Thyroid gland (tissue), 4 donors: ENCODE results near the gene WDR20. TPM values are rescaled to one million over a fixed set of nuclear protein-coding genes. Genes with fewer than 3 reads are reported as not detected.

Experiments
- DNase-seq, 2 donors: peaks; one replicate each; pipeline ENCODE4 v3.0.0-alpha.2; 2019
- H3K27ac ChIP-seq, 3 donors: fragments of 200-600 bp; sonication (generic); 1 replicate in 2 of 3; 2 replicates in 1 of 3; pipeline ENCODE4 v1.5.1; 2016 to 2019; ENCODE audit warnings: mild to moderate bottlenecking in 1 of 3, moderate library complexity in 1 of 3
- H3K27me3 ChIP-seq: fragments of 200-600 bp; sonication (generic); one replicate; pipeline ENCODE4 v1.5.1; 2019
- H3K36me3 ChIP-seq, 2 donors: fragments of 200-600 bp; sonication (generic); one replicate each; pipeline ENCODE4 v1.5.1; 2016 to 2019
- H3K4me1 ChIP-seq, 2 donors: fragments of 200-600 bp; sonication (generic); one replicate each; pipeline ENCODE4 v1.5.1; 2017 to 2019
- H3K4me3 ChIP-seq, 3 donors: fragments of 200-600 bp; sonication (generic); replicated peaks in 1 of 3; 1 replicate in 2 of 3; 2 replicates in 1 of 3; pipeline ENCODE4 v1.5.1; 2016; ENCODE audit warnings: mild to moderate bottlenecking in 1 of 3
- H3K9me3 ChIP-seq: fragments of 200-600 bp; sonication (generic); one replicate; pipeline ENCODE4 v1.5.1; 2017
- CTCF ChIP-seq, 6 experiments: fragments of 200-600 bp in 3 of 6; fragments of 450-650 bp in 3 of 6; sonication (generic) in 3 of 6; IDR thresholded peaks; one replicate each; pipeline ENCODE4 v1.5.1; 2016 to 2019; ENCODE audit warnings: antibody characterized with exemption in 6 of 6, mild to moderate bottlenecking in 2 of 6, inconsistent platforms in 1 of 6, moderate library complexity in 1 of 6
- POLR2A ChIP-seq, 2 donors: fragments of 450-650 bp; IDR thresholded peaks; one replicate each; pipeline ENCODE4 v1.6.1; 2017; ENCODE audit warnings: antibody characterized with exemption in 2 of 2, mild to moderate bottlenecking in 2 of 2, moderate library complexity in 1 of 2
- whole genome bisulfite sequencing, 2 donors: methylation state at CpG; one replicate each; pipeline ENCODE4 v1.1.5; 2017; 5-methylcytosine and 5-hydroxymethylcytosine counted together
- intact Hi-C: fragments of 100-400 bp; cut with DNase I; formaldehyde crosslinking; loops from one replicate; pipeline ENCODE4 v1.15.1; 2023
- total RNA-seq, 4 donors: library from RNA; depleted of rRNA; stranded (reverse); fragments of >200 nt; gene quantifications; one replicate each; pipeline ENCODE4 v1.2.3, GENCODE V29; 2016

Gene WDR20
- total RNA-seq, 4 donors from 2014 or later = 27.1 to 48.8 (median 37.6) TPM

GRCh38 chr14:102182936-102183619, 43.4 kb downstream of the WDR20 start:
- no peaks in the 10 kb centered on the region for H3K36me3 ChIP-seq
- intact Hi-C loops = no loop called here
- peaks cover 49 to 50% of the 10 kb centered on the region in 2 donors for H3K4me1 ChIP-seq
- 82 to 88% methylated on average over 9 of the region's 9 CpGs for WGBS, 2 donors
- no peak for DNase-seq
- no peak overlapping the region for H3K4me3 ChIP-seq
- no peaks in the 10 kb centered on the region for H3K27me3 ChIP-seq
- TF ChIP-seq CTCF (IDR thresholded peaks at IDR 0.05) (no peak), POLR2A (IDR thresholded peaks at IDR 0.05) (no peak)
- H3K9me3 ChIP-seq = no peaks in the 10 kb centered on the region
- no peak overlapping the region for H3K27ac ChIP-seq

GRCh38 chr14:102183886-102184285, 44.2 kb downstream of the WDR20 start:
- Histone ChIP-seq H3K4me3 (no peak overlapping the region), H3K27ac (no peak overlapping the region), H3K9me3 (no peaks in the 10 kb centered on the region), H3K4me1 (peaks cover 53 to 55% of the 10 kb centered on the region in 2 donors), H3K36me3 (no peaks in the 10 kb centered on the region), H3K27me3 (no peaks in the 10 kb centered on the region)
- no peak for TF ChIP-seq POLR2A (IDR thresholded peaks at IDR 0.05)
- TF ChIP-seq CTCF (IDR thresholded peaks at IDR 0.05) = no peak
- 97 to 98% methylated on average over 3 of the region's 3 CpGs for WGBS, 2 donors
- intact Hi-C loops = no loop called here
- no peak for DNase-seq

- peaks cover 55 to 59% of the 10 kb centered on the region in 2 donors for H3K4me1 ChIP-seq
- no peak for DNase-seq
Measured at GRCh38 chr14:102184316-102185035, 44.8 kb downstream of the WDR20 start.

GRCh38 chr14:102185360-102185759, 45.7 kb downstream of the WDR20 start:
- Histone ChIP-seq H3K4me3 (no peak overlapping the region), H3K27me3 (no peaks in the 10 kb centered on the region), H3K9me3 (no peaks in the 10 kb centered on the region), H3K27ac (no peak overlapping the region), H3K36me3 (no peaks in the 10 kb centered on the region), H3K4me1 (peaks cover 50 to 68% of the 10 kb centered on the region in 2 donors)
- TF ChIP-seq POLR2A (IDR thresholded peaks at IDR 0.05) (no peak), CTCF (IDR thresholded peaks at IDR 0.05) (no peak)
- WGBS, 2 donors = 90 to 95% methylated on average over 8 of the region's 8 CpGs
- intact Hi-C loops = no loop called here
- DNase-seq = no peak

More at GRCh38 chr14:102184316-102185035, 44.8 kb downstream of the WDR20 start:
- Histone ChIP-seq H3K4me3 (no peak overlapping the region), H3K27ac (no peak overlapping the region), H3K36me3 (no peaks in the 10 kb centered on the region), H3K9me3 (no peaks in the 10 kb centered on the region), H3K27me3 (no peaks in the 10 kb centered on the region)
- intact Hi-C loops = no loop called here
- 85 to 87% methylated on average over 14 of the region's 14 CpGs for WGBS, 2 donors
- no peak for TF ChIP-seq CTCF (IDR thresholded peaks at IDR 0.05)
- no peak for TF ChIP-seq POLR2A (IDR thresholded peaks at IDR 0.05)

GRCh38 chr14:102187044-102187443, 47.3 kb downstream of the WDR20 start:
- peak; percentile 34 to 36 for DNase-seq
- WGBS, 2 donors = 28 to 37% methylated on average over 3 of the region's 3 CpGs
- H3K4me1 ChIP-seq = peaks cover 47 to 77% of the 10 kb centered on the region in 2 donors

More at GRCh38 chr14:102187044-102187443, 47.3 kb downstream of the WDR20 start:
- H3K27ac ChIP-seq = peak overlapping the region; percentile 48 to 87 (median 56)
- no peaks in the 10 kb centered on the region for H3K36me3 ChIP-seq
- intact Hi-C loops = no loop called here
- H3K27me3 ChIP-seq = no peaks in the 10 kb centered on the region
- TF ChIP-seq POLR2A (IDR thresholded peaks at IDR 0.05) (no peak), CTCF (IDR thresholded peaks at IDR 0.05) (no peak)
- no peak overlapping the region for H3K4me3 ChIP-seq
- H3K9me3 ChIP-seq = no peaks in the 10 kb centered on the region
